Neural progenitor cell (in vitro differentiated cells): ENCODE measurements around the gene MRC2. TPM values are rescaled to one million over a fixed set of nuclear protein-coding genes. Genes with fewer than 3 reads are reported as not detected.
A peak's percentile ranks its signal among the peaks of the same experiment; 100 is the strongest.

ENCODE experiments used
- DNase-seq: peaks from one replicate; pipeline ENCODE4 v3.0.0-alpha.2; 2016; ENCODE audit warnings: low spot score
- H2AFZ ChIP-seq: fragments of 200-600 bp; sonication (generic); replicated peaks from 2 replicates; pipeline ENCODE4 v1.6.1; 2016; ENCODE audit warnings: antibody characterized with exemption
- H3F3A ChIP-seq: fragments of 200-600 bp; sonication (generic); 2 replicates; pipeline ENCODE4 v1.6.1; 2016; ENCODE audit warnings: antibody characterized with exemption, low read depth
- H3K27ac ChIP-seq: fragments of 200-600 bp; sonication (generic); 2 replicates; pipeline ENCODE4 v1.5.1; 2016; ENCODE audit warnings: mild to moderate bottlenecking
- H3K27me3 ChIP-seq: fragments of 200-600 bp; sonication (generic); 2 replicates; pipeline ENCODE4 v1.6.1; 2016; ENCODE audit warnings: mild to moderate bottlenecking, moderate library complexity
- H3K36me3 ChIP-seq: fragments of 200-600 bp; sonication (generic); 2 replicates; pipeline ENCODE4 v1.5.1; 2016
- H3K4me1 ChIP-seq: fragments of 200-600 bp; sonication (generic); 2 replicates; pipeline ENCODE4 v1.6.1; 2016; ENCODE audit warnings: mixed run types
- H3K4me2 ChIP-seq: fragments of 200-600 bp; sonication (generic); 2 replicates; pipeline ENCODE4 v1.6.1; 2016
- H3K4me3 ChIP-seq: fragments of 200-600 bp; sonication (generic); 2 replicates; pipeline ENCODE4 v1.5.1; 2016
- H3K79me2 ChIP-seq: fragments of 200-600 bp; sonication (generic); 2 replicates; pipeline ENCODE4 v1.6.1; 2016; ENCODE audit warnings: low read depth
- H3K9ac ChIP-seq: fragments of 200-600 bp; sonication (generic); 2 replicates; pipeline ENCODE4 v1.6.1; 2016
- H3K9me3 ChIP-seq: fragments of 200-600 bp; sonication (generic); 2 replicates; pipeline ENCODE4 v1.5.1; 2016; ENCODE audit warnings: low read depth
- H4K20me1 ChIP-seq: fragments of 200-600 bp; sonication (generic); 2 replicates; pipeline ENCODE4 v1.6.1; 2016; ENCODE audit warnings: low read depth
- H3K27ac Mint-ChIP-seq: 3 replicates; pipeline ENCODE4 v1.8.0; 2021; ENCODE audit warnings: mixed read lengths
- H3K27me3 Mint-ChIP-seq: 2 replicates; pipeline ENCODE4 v1.8.0; 2022; ENCODE audit warnings: low read depth, mild to moderate bottlenecking, inconsistent platforms, moderate library complexity, mixed read lengths; ENCODE audit not compliant: insufficient read depth
- H3K36me3 Mint-ChIP-seq: 3 replicates; pipeline ENCODE4 v1.8.0; 2021; ENCODE audit warnings: mixed read lengths
- H3K4me1 Mint-ChIP-seq: 3 replicates; pipeline ENCODE4 v1.8.0; 2021; ENCODE audit warnings: mixed read lengths
- H3K4me3 Mint-ChIP-seq: 3 replicates; pipeline ENCODE4 v1.8.0; 2021; ENCODE audit warnings: mild to moderate bottlenecking, moderate library complexity, mixed read lengths
- H3K9me3 Mint-ChIP-seq: 3 replicates; pipeline ENCODE4 v1.8.0; 2020; ENCODE audit warnings: mixed read lengths
- EZH2 ChIP-seq: fragments of 200-600 bp; sonication (generic); IDR thresholded peaks from 2 replicates; pipeline ENCODE4 v1.6.1; 2017; ENCODE audit warnings: antibody characterized with exemption, mild to moderate bottlenecking, moderate library complexity
- EZH2phosphoT487 ChIP-seq: fragments of 200-600 bp; sonication (generic); IDR thresholded peaks from 2 replicates; pipeline ENCODE4 v1.6.1; 2017; ENCODE audit warnings: antibody characterized with exemption
- total RNA-seq: library from RNA; depleted of rRNA; stranded (reverse); fragments of >200 nt; gene quantifications from 2 replicates; pipeline ENCODE4 v1.2.3, GENCODE V29; 2015; ENCODE audit warnings: low replicate concordance
- TF ChIP-seq, protein P1 (sequence below): fragments of 200-600 bp; sonication (generic); IDR thresholded peaks from 2 replicates; pipeline ENCODE4 v1.5.1; 2017; ENCODE audit warnings: antibody characterized with exemption, mild to moderate bottlenecking

Gene MRC2
- total RNA-seq, 1 donor from 2014 or later, result 24.6 TPM

DNA sequence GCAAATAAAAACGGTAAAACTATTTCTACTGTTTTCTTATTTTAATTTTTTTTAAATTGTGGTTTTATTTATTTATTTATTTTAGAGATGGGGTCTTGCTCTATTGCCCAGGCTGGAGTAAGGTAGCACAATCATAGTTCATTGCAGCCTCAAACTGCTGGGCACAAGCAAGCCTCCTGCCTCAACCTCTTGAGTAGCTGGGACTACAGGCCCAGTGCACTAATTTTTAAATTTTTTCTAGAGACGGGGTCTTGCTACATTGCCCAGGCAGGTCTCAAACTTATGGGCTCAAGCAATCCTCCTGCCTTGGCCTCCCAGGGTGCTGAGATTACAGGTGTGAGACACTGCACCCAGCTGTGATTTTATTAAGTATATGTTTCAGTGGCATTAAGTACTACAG lies 46.5 kb upstream of the MRC2 start:
- Histone ChIP-seq H3F3A (no peaks in the 10 kb centered on the region), H3K36me3 (peaks cover 6% of the 10 kb centered on the region), H3K4me2 (no peak overlapping the region), H4K20me1 (no peaks in the 10 kb centered on the region), H3K4me1 (no peaks in the 10 kb centered on the region), H3K9ac (no peak overlapping the region), H3K4me3 (no peak overlapping the region), H3K27ac (no peak overlapping the region), H3K79me2 (no peaks in the 10 kb centered on the region), H2AFZ (no peak overlapping the region), H3K9me3 (no peaks in the 10 kb centered on the region), H3K27me3 (no peaks in the 10 kb centered on the region)
- no peak for DNase-seq
- peaks cover 23% of the 10 kb centered on the region for H3K36me3 Mint-ChIP-seq
- no peak overlapping the region for H3K27ac Mint-ChIP-seq
- H3K9me3 Mint-ChIP-seq, result no peaks in the 10 kb centered on the region
- H3K4me1 Mint-ChIP-seq, result peaks cover 3% of the 10 kb centered on the region
- TF ChIP-seq EZH2 (no peak), EZH2phosphoT487 (no peak)
- TF ChIP-seq, protein P1, sequence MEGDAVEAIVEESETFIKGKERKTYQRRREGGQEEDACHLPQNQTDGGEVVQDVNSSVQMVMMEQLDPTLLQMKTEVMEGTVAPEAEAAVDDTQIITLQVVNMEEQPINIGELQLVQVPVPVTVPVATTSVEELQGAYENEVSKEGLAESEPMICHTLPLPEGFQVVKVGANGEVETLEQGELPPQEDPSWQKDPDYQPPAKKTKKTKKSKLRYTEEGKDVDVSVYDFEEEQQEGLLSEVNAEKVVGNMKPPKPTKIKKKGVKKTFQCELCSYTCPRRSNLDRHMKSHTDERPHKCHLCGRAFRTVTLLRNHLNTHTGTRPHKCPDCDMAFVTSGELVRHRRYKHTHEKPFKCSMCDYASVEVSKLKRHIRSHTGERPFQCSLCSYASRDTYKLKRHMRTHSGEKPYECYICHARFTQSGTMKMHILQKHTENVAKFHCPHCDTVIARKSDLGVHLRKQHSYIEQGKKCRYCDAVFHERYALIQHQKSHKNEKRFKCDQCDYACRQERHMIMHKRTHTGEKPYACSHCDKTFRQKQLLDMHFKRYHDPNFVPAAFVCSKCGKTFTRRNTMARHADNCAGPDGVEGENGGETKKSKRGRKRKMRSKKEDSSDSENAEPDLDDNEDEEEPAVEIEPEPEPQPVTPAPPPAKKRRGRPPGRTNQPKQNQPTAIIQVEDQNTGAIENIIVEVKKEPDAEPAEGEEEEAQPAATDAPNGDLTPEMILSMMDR, result no peak
- H3K27me3 Mint-ChIP-seq, result peaks cover 2% of the 10 kb centered on the region
- no peak overlapping the region for H3K4me3 Mint-ChIP-seq

DNA sequence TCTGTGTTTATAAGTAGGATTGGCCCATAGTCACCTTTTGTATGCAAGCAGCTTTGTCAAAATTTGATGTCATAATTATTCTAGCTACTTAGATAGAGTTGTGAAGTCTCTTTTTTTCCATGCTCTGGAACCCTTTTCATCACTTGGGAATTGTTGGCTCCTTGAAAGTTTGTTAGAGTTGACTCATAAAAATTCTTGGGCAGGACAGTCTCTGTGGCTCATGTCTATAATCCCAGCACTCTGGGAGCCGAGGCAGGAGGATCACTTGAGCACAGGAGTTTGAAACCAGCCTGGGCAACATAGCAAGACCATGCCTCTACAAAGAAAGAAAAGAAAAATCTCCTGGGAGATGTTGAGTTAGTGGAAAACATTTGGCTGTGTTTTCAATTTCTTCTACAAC lies 45.7 kb upstream of the MRC2 start:
- H3K4me1 ChIP-seq, result no peaks in the 10 kb centered on the region
- H3K79me2 ChIP-seq, result no peaks in the 10 kb centered on the region
- peaks cover 7% of the 10 kb centered on the region for H3K36me3 ChIP-seq
- peaks cover under 1% of the 10 kb centered on the region for H4K20me1 ChIP-seq
- Mint-ChIP-seq H3K4me3 (no peak overlapping the region), H3K4me1 (peaks cover 3% of the 10 kb centered on the region), H3K36me3 (peaks cover 22% of the 10 kb centered on the region), H3K27me3 (peaks cover 2% of the 10 kb centered on the region), H3K9me3 (no peaks in the 10 kb centered on the region), H3K27ac (no peak overlapping the region)
- no peak for DNase-seq
- no peak overlapping the region for H3K9ac ChIP-seq
- TF ChIP-seq, protein P1, result no peak
- TF ChIP-seq EZH2phosphoT487 (no peak), EZH2 (no peak)
- no peak overlapping the region for H2AFZ ChIP-seq
- no peaks in the 10 kb centered on the region for H3F3A ChIP-seq
- H3K27me3 ChIP-seq, result no peaks in the 10 kb centered on the region
- no peak overlapping the region for H3K4me3 ChIP-seq
- no peaks in the 10 kb centered on the region for H3K9me3 ChIP-seq
- no peak overlapping the region for H3K27ac ChIP-seq
- no peak overlapping the region for H3K4me2 ChIP-seq

GRCh38 chr17:62587554-62587953 lies 39.9 kb upstream of the MRC2 start:
- peaks cover 2% of the 10 kb centered on the region for H3K27me3 Mint-ChIP-seq
- no peak overlapping the region for H3K27ac ChIP-seq
- H4K20me1 ChIP-seq, result peaks cover 6% of the 10 kb centered on the region
- H3K27ac Mint-ChIP-seq, result peak overlapping the region; percentile 50
- no peak overlapping the region for H2AFZ ChIP-seq
- no peak overlapping the region for H3K4me3 Mint-ChIP-seq
- peaks cover 32% of the 10 kb centered on the region for H3K36me3 Mint-ChIP-seq
- no peaks in the 10 kb centered on the region for H3K9me3 Mint-ChIP-seq
- no peaks in the 10 kb centered on the region for H3K9me3 ChIP-seq
- no peaks in the 10 kb centered on the region for H3K4me1 ChIP-seq
- H3K9ac ChIP-seq, result no peak overlapping the region
- TF ChIP-seq, protein P1, result no peak
- no peak for TF ChIP-seq EZH2phosphoT487
- no peak for TF ChIP-seq EZH2
- H3K27me3 ChIP-seq, result no peaks in the 10 kb centered on the region
- H3K4me1 Mint-ChIP-seq, result peaks cover 4% of the 10 kb centered on the region
- no peaks in the 10 kb centered on the region for H3K79me2 ChIP-seq
- H3F3A ChIP-seq, result no peaks in the 10 kb centered on the region
- no peak for DNase-seq
- no peak overlapping the region for H3K4me2 ChIP-seq
- peaks cover 8% of the 10 kb centered on the region for H3K36me3 ChIP-seq
- no peak overlapping the region for H3K4me3 ChIP-seq
